GM13976 (cell line): Measurements from ENCODE around the gene TLN1.

ENCODE experiments used
- DNase-seq: peaks from one replicate; pipeline ENCODE4 v3.0.0; 2012; ENCODE audit warnings: low spot score
- in situ Hi-C: fragments of 300-500 bp; cut with MboI; formaldehyde crosslinking; loops from one replicate; pipeline ENCODE4 v1.12.0; 2022; ENCODE audit warnings: low sequenced_read_pairs, mixed read lengths, inconsistent platforms; ENCODE audit not compliant: unreplicated experiment
- TF ChIP-seq, protein P1 (sequence below): IDR thresholded peaks from 2 replicates; pipeline ENCODE4 v1.5.1; 2012; ENCODE audit warnings: borderline replicate concordance, mild to moderate bottlenecking; ENCODE audit not compliant: insufficient read depth; ENCODE audit errors: extremely low read depth, missing control alignments, control extremely low read depth

TLN1 gene

DNA sequence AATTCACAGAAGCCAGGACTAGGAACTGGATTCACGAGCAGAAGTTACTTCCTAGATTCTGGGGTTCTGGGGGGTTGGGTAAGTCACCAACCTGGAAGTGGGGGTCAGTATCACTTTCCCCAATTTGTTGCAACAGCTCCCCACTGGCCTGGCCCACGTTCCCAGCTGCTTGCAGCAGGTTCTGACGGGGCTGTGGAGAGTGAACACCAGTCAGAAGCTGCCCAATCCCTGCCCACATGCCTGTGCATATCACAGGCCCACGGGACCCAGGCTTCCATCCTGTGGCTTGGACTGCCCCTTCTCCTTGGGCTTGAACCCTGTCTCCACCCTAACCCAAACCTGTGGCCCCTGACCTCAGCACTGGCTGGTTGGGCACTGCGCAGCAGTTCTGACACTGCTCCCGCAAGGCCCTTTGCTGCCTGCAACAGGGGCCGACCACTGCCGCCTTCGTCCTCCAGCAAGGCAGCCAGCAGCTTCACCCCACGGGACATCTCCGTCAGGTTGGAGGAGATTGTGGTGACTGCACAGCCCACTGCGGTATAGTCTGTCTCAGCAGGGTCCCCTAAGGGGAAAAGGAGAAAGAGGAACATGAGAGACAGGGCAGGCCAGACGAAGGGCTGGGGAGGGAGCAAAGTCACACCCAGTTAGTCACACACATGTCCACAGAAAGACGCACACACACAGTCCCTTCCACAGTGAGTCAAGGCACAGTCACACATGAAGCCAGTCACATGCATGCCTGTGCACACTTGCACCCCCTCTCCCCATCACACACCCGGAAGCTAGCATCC, 13.1 kb downstream of the TLN1 start:
- DNase-seq = no peak
- TF ChIP-seq, protein P1, sequence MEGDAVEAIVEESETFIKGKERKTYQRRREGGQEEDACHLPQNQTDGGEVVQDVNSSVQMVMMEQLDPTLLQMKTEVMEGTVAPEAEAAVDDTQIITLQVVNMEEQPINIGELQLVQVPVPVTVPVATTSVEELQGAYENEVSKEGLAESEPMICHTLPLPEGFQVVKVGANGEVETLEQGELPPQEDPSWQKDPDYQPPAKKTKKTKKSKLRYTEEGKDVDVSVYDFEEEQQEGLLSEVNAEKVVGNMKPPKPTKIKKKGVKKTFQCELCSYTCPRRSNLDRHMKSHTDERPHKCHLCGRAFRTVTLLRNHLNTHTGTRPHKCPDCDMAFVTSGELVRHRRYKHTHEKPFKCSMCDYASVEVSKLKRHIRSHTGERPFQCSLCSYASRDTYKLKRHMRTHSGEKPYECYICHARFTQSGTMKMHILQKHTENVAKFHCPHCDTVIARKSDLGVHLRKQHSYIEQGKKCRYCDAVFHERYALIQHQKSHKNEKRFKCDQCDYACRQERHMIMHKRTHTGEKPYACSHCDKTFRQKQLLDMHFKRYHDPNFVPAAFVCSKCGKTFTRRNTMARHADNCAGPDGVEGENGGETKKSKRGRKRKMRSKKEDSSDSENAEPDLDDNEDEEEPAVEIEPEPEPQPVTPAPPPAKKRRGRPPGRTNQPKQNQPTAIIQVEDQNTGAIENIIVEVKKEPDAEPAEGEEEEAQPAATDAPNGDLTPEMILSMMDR = no peak
- in situ Hi-C loops = no loop called here

DNA sequence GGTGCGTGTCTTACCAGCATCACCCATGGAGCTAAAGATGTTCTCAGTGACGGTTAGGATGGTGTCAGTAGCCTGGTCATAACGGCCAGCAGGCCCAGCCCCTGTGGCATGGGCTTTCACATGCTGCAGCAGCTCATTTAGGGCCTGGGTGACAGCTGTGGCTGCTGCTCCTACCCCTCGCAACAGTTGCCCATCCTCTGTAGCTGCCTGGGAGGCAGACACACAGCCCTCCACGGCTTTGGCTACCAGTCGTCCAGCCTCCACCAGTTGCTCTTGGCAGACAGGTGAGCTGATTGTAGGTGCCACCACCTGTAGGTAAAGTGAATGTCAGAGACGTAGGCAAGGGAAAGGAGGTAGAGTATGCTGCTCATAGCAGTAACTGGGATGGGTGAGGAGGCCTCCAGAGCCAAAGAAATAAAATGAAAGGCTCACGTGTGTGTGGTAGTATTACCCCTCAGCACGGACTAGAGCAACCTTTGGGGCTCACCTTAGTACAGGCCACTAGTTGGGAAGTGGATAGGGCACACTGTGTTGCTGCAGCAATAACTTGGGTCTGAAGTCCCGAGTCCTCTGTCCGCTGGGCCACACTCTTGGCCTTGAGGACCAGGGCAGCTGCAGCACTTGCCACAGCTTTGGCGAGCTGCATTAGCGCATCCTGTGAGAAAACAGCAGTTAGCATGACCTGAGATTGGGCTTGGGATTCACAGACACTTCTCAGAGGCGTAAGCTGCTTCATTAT, 14.7 kb downstream of the TLN1 start:
- DNase-seq = no peak
- in situ Hi-C loops = no loop called here
- TF ChIP-seq, protein P1 = no peak

DNA sequence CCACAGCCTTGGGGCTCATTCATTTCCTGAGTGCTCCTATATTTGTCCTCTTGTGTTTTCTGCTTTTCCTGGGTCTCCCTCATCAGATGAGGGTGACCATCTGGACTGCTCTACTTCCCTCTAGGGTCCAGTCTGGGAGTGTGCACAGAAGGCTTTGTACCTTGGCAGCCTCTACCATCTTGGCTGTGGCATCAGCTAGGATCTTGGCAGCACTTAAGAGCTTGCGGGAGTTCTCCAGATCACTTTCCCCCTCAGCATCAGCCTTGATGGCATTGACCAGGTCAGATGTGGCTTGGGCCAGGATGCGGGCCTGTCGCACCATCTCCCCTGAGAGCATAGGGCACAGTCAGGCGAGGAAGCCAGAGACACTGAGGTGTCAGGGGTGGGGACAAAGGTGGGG, 15.8 kb downstream of the TLN1 start:
- in situ Hi-C loops = no loop called here
- TF ChIP-seq, protein P1 = no peak
- DNase-seq = no peak

DNA sequence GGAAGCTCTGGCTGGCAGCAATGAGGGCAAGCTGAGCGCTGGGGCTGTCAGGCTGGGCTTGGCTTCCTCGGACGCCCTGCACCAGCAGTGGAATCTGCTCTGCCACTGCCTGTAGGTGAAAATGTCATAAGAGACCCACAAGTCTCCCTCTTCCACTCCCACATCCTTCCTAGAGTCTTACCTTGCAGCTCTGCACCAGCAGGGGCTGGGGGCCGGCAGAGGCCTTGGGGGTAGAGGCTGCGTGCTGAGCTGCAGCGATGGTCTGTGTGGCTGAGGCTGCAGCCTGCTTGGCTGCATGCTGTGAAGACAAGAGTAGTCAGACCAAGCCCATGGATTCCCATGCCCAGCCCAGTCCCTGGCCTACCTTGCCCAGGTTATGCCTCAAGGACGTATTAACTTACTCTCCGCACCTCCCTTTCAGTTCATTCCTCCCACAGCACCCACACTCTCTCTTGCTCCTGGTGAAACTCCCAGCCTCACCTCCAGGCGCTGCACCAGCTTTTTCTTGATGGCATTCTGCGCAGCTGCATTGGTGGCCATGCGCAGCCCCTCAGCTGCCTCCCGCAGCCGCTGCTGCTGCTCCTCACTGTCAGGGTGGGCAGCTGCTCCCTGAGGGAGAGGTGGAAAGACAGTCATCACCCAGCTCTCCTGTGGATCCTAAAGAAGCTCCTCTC, 17.3 kb downstream of the TLN1 start:
- in situ Hi-C loops = no loop called here
- DNase-seq = no peak
- TF ChIP-seq, protein P1 = no peak

DNA sequence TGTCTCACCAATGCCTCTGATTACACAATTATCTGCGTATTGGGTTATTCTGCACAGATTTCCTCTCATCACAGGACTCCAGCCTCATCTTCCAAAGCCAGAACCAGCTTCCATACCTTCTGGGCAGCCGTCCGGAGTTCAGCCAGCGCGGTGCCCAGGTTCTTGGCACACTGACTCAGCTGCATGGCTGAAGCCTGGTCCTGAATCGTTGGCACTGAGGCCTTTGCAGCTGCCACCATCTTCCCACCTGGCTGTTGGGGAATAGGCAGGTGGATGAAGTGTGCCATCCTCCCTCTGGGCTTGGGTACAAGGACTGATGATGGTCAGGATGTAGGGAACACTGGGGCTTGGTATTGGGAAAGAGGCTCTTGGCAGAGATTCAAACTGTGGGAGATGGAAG, 17.9 kb downstream of the TLN1 start:
- DNase-seq = no peak
- in situ Hi-C loops = no loop called here
- TF ChIP-seq, protein P1 = no peak

DNA sequence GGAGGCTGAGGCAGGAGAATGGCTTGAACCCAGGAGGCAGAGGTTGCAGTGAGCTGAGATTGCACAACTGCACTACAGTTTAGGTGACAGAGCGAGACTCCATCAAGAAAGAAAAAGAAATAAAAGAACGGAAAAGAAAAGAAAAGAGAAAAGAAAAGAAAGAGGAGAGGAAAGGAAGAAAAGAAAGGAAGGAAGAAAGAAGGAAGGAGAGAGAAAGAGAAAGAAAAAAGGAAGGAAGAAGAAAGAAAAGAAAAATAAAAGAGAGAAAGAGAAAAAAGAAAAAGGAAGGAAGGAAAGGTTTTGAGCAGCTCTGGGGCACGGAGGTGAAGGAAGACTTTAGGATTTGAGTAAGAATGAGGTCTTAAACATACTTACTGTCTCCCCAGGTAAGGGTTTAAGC, 18.4 kb downstream of the TLN1 start:
- in situ Hi-C loops = no loop called here
- TF ChIP-seq, protein P1 = no peak
- DNase-seq = no peak
